Suprapubic skin (tissue), 3 donors: ENCODE measurements around the gene PDE6A.

ENCODE experiments used
- CTCF ChIP-seq, 2 donors: fragments of 200-600 bp in 1 of 2; fragments of 450-650 bp in 1 of 2; sonication (generic) in 1 of 2; IDR thresholded peaks; one replicate each; pipeline ENCODE4 v1.5.1; 2016 to 2019; ENCODE audit warnings: antibody characterized with exemption in 2 of 2, mild to moderate bottlenecking in 1 of 2, moderate library complexity in 1 of 2
- EP300 ChIP-seq: sonication (generic); formaldehyde crosslinking; IDR thresholded peaks from one replicate; pipeline ENCODE4 v1.6.1; 2017; ENCODE audit warnings: antibody characterized with exemption
- POLR2A ChIP-seq, 2 donors: fragments of 450-650 bp; IDR thresholded peaks; one replicate each; pipeline ENCODE4 v1.6.1; 2017; ENCODE audit warnings: antibody characterized with exemption in 2 of 2, mild to moderate bottlenecking in 2 of 2, moderate library complexity in 2 of 2

GRCh38 chr5:149939546-149939945, 5.0 kb downstream of the PDE6A start:
- no peak for TF ChIP-seq EP300
- no peak for TF ChIP-seq CTCF (IDR thresholded peaks at IDR 0.05)
- TF ChIP-seq POLR2A (IDR thresholded peaks at IDR 0.05) = no peak
